ENCODE measurements around the gene ABL1. TPM values are rescaled to one million over a fixed set of nuclear protein-coding genes. Genes with fewer than 3 reads are reported as not detected.

Gene ABL1
- total and polyA plus RNA-seq, 2 of the 13 experiments (the other 11 are each of a cell fraction or from before 2014, with no cell fraction given) = 10.8 to 20.4 TPM

DNA sequence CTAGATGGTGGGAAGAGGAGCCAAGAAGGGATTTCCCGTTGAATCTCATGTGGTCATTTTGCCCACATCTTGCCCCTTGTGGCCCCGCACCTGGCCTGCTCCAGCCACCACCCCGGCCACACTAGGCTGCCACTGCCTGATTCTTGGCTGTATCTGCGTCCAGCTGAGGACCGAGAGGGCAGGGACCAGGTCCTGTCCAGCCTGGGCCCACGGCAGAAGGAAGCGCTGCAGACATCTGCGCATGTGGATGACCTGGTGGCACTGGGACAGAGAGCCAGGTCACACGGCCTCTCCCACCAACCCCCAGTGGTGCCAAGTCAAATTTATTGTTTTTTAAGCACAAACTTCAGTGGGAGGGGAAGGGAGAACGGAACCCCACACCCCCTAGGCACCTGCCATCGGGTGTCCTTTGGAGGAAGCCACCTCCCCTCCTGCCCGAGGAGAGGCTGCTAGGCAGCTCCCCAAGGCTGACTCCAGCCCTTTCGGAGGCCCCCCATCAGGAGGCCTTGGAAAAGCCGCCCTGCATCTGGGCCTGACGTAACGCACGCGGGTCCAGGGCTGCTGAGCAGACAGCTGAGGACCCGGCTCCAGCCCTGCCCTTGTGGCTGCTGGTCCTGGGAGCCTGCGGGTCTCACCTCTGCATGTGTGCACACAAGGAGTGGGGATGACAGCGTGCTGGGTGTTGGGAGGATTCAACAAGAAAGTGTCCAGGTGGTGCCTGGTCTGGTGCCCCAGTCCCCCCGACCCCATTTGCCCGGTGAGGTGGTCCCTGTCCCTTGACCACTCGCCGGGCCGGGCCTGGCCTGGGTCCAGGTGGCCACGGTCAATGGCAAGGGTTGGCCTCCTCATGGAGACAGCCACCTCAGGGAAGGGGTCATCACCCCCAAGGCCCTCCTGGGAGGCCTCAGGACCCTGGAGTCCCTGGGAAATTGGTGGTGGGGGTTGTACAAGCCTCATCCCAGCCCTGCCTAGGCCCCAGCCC is 67.4 kb downstream of the ABL1 start:
- Histone ChIP-seq H3K4me2 (ENCODE audit: low read depth, low read length) (no peak overlapping the region), H3K9ac (ENCODE audit: insufficient read depth, low read depth, low read length) (no peak overlapping the region), H3K79me2 (ENCODE audit: insufficient read depth, low read length) (no peaks in the 10 kb centered on the region), H3K36me3 (replicated peaks in 1 of 2; ENCODE audit: control insufficient read depth in 1 of 2, insufficient read depth in 2 of 2, low read length in 2 of 2) (no peaks in the 10 kb centered on the region; a peak in 1 of 5 replicates), H3K27me3 (ENCODE audit: control insufficient read depth in 1 of 2, insufficient read depth in 2 of 2, low read length in 2 of 2) (peaks cover 35 to 92% of the 10 kb centered on the region in 2 experiments; a peak in 4 of 5 replicates), H4K20me1 (ENCODE audit: insufficient read depth, low read length) (no peaks in the 10 kb centered on the region), H3K27ac (ENCODE audit: extremely low read length, insufficient read depth, low read length) (no peak overlapping the region), H3K4me3 (replicated peaks in 1 of 3; ENCODE audit: insufficient read depth in 1 of 3, low read depth in 2 of 3, low read length in 3 of 3) (no peak overlapping the region), H2AFZ (ENCODE audit: low read length) (no peak overlapping the region), H3K4me1 (ENCODE audit: insufficient read depth, low read length) (peaks cover 9% of the 10 kb centered on the region), H3K9me3 (ENCODE audit: low read length) (no peaks in the 10 kb centered on the region)
- FAIRE-seq (no peak), ATAC-seq (no peak; the same call in 2 of the 3 replicates), DNase-seq (ENCODE audit: low spot score) (no peak)
- CTCF ChIA-PET (ENCODE audit: low intra/inter-chr PET ratio, low total read pairs) = no interaction called here
- in situ Hi-C loops (cut with HindIII; ENCODE audit: extremely low pct_ligation_motif_present, low pct_unique_long_range_greater_than_20kb) = no loop called here
- TF ChIP-seq CHD4 (IDR thresholded peaks at IDR 0.05; ENCODE audit: borderline replicate concordance, low read length) (no peak), ZNF225 (CRISPR knock-in tag; IDR thresholded peaks at IDR 0.05) (no peak), PLRG1 (conservative IDR thresholded peaks at IDR 0.05) (no peak), NR2F1 (CRISPR knock-in tag; IDR thresholded peaks at IDR 0.05) (no peak), ZBTB8A (CRISPR knock-in tag; IDR thresholded peaks at IDR 0.05; ENCODE audit: borderline replicate concordance, low read depth) (no peak), ZFP37 (CRISPR knock-in tag; IDR thresholded peaks at IDR 0.05; ENCODE audit: borderline replicate concordance) (no peak)
- TF ChIP-seq, protein P1, sequence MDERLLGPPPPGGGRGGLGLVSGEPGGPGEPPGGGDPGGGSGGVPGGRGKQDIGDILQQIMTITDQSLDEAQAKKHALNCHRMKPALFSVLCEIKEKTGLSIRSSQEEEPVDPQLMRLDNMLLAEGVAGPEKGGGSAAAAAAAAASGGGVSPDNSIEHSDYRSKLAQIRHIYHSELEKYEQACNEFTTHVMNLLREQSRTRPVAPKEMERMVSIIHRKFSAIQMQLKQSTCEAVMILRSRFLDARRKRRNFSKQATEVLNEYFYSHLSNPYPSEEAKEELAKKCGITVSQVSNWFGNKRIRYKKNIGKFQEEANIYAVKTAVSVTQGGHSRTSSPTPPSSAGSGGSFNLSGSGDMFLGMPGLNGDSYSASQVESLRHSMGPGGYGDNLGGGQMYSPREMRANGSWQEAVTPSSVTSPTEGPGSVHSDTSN (CRISPR knock-in tag; IDR thresholded peaks at IDR 0.05) = no peak
- TF ChIP-seq, protein P2, sequence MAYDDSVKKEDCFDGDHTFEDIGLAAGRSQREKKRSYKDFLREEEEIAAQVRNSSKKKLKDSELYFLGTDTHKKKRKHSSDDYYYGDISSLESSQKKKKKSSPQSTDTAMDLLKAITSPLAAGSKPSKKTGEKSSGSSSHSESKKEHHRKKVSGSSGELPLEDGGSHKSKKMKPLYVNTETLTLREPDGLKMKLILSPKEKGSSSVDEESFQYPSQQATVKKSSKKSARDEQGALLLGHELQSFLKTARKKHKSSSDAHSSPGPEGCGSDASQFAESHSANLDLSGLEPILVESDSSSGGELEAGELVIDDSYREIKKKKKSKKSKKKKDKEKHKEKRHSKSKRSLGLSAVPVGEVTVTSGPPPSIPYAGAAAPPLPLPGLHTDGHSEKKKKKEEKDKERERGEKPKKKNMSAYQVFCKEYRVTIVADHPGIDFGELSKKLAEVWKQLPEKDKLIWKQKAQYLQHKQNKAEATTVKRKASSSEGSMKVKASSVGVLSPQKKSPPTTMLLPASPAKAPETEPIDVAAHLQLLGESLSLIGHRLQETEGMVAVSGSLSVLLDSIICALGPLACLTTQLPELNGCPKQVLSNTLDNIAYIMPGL (CRISPR knock-in tag; IDR thresholded peaks at IDR 0.05; ENCODE audit: borderline replicate concordance in 1 of 2, low read depth in 1 of 2) = no peak
- POLR2A ChIA-PET = no interaction called here
- WGBS (ENCODE audit: low lambda C conversion rate) = 35% methylated on average over 13 of the region's 27 CpGs
- BruUV-seq (replicated peaks) = no TSS peak
- intact Hi-C loops (cut with micrococcal nuclease; ENCODE audit: unreplicated experiment) = no loop called here

Data from HepG2 (cell line).